ENCODE measurements around the gene MAST2.

DNA sequence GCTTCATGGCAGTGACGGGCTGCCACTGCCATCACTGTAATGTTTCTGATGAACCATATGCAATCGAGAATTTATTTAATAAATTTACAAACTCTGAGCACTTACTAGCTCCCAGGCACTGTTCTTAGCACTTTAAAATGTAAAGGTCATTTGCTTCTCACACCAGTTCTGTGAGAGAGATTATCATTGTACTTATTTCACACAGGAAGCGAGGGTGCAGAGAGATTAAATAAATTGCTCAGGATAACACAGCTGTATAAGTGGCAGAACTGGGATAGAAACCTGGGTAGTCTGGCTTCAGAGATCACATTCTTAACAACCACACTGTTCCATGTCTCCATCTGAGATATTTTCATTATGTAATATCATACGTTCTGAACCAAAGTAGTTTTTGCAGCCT is 119.9 kb downstream of the MAST2 start:
- TF ChIP-seq ZFP3 (CRISPR knock-in tag; IDR thresholded peaks at IDR 0.05) (no peak), TSHZ2 (CRISPR knock-in tag; IDR thresholded peaks at IDR 0.05) (no peak), TCF4 (CRISPR knock-in tag; IDR thresholded peaks at IDR 0.05; ENCODE audit: borderline replicate concordance) (no peak), ZNF8 (CRISPR knock-in tag; IDR thresholded peaks at IDR 0.05) (no peak)

Measured in SK-N-SH treated with all-trans-retinoic acid at 6 μM for 48 hours (cell line).